Activated T-helper 2 cell treated with anti-CD3 and anti-CD28 coated beads, Interferon-gamma antibody, Interleukin-2, Interleukin-4, amounts not matched to agents 10 μg/mL and 5 μg/mL and 100 μg/mL, durations not matched to agents 14 hours and 24 hours and 36 hours (primary cell): ENCODE data around the gene ZNF132. TPM values are rescaled to one million over a fixed set of nuclear protein-coding genes. Genes with fewer than 3 reads are reported as not detected.
"Not testable (repeated sequence)": the region's sequence is repeated elsewhere in the genome, so short reads cannot be mapped to it uniquely, and the experiment has no call there.

Experiments
- DNase-seq: peaks from one replicate; pipeline ENCODE4 v3.0.0; 2021; ENCODE audit warnings: low spot score
- H3K27ac Mint-ChIP-seq: one replicate; pipeline ENCODE4 v1.8.0; 2021; ENCODE audit warnings: mixed read lengths
- H3K27me3 Mint-ChIP-seq: one replicate; pipeline ENCODE4 v1.8.0; 2021; ENCODE audit warnings: low read depth, mixed read lengths
- H3K36me3 Mint-ChIP-seq: one replicate; pipeline ENCODE4 v1.8.0; 2021; ENCODE audit warnings: low read depth, mixed read lengths
- H3K4me1 Mint-ChIP-seq: one replicate; pipeline ENCODE4 v1.8.0; 2021; ENCODE audit warnings: low read depth, mixed read lengths
- H3K4me3 Mint-ChIP-seq: one replicate; pipeline ENCODE4 v1.8.0; 2021; ENCODE audit warnings: low read depth, mild to moderate bottlenecking, moderate library complexity, mixed read lengths
- H3K9me3 Mint-ChIP-seq: one replicate; pipeline ENCODE4 v1.8.0; 2021; ENCODE audit warnings: mixed read lengths
- intact Hi-C: fragments of 100-400 bp; cut with micrococcal nuclease; formaldehyde crosslinking; loops from one replicate; pipeline ENCODE4 v1.15.1; 2023
- total RNA-seq: library from RNA; stranded (reverse); gene quantifications from 2 replicates; pipeline ENCODE4 v1.2.3, GENCODE V29; 2022

Gene ZNF132
- total RNA-seq, 1 donor from 2014 or later, result 3.2 TPM

DNA sequence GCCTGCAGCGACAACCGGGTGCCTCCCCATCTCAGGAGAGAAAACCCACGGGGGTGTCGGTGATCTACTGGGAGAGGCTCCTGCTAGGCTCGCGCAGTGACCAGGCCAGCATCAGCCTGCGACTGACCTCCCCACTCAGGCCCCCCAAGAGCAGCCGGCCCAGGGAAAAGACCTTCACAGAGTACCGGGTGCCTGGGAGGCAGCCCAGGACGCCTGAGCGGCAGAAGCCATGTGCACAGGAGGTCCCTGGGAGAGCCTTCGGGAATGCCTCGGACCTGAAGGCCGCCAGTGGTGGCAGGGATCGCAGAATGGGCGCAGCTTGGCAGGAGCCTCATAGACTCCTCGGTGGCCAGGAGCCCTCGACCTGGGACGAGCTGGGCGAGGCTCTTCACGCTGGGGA lies 15.4 kb upstream of the ZNF132 start:
- peaks cover 3% of the 10 kb centered on the region for H3K27me3 Mint-ChIP-seq
- peaks cover 3% of the 10 kb centered on the region for H3K9me3 Mint-ChIP-seq
- H3K4me3 Mint-ChIP-seq, result no peak overlapping the region
- intact Hi-C loops, result no loop called here
- peaks cover 19% of the 10 kb centered on the region for H3K4me1 Mint-ChIP-seq
- no peak for DNase-seq
- H3K36me3 Mint-ChIP-seq, result peaks cover 34% of the 10 kb centered on the region
- no peak overlapping the region for H3K27ac Mint-ChIP-seq

DNA sequence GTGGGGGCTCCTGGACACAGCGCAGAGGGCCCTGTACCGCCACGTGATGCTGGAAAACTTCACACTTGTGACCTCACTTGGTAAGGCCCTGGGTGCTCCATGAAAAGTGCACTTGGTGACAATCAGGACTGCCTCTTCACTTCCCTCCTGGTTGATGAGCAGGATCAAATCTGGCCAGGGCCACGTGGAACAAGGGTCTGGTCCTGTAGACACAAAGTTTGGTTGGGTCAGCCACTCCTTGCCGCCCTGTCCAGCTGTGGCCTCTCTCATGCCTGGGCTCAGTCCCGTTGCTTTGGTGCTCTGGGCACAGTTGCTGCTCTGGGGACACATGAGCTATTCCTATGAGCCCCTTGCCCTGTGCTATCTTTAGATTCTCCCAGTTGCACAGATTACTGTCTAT lies 13.8 kb upstream of the ZNF132 start:
- peaks cover 31% of the 10 kb centered on the region for H3K36me3 Mint-ChIP-seq

DNA sequence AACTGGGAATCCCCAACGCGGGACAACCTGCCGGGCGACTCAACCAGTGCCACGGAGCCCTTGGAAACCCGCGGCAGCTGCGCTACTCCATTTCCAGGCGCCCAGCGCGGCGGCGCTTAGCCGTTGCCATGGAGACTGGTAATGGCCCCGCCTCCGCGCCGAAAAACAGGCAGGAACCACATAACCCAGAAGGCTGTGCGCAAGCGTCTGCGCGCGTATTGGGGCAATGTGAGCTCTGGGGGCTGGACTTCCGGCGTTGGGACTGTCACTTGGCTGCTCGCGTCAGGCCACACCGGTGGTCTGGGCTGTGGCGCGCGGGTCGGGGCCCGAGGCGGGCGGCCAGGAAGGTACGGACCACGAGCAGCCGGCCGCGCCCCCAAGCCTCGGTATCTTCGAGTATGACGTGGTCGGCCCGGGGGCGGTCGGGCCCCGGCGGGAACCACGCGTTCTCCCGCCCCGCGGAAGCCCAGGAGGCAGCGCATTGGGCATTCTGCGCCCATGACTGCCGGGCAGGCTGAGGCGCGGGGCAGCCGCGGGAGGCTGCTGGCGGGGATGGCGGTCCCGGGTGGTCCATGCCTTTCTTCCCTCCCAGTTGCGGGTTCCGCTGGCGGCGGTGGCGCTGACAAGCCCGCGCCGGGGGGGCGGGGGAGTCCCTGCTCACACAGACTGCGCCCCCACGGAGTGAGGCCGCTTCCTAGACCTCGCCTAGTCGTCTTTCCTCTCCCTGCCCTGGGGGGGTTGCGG lies 11.6 kb upstream of the ZNF132 start, which contains the start of gene ZNF324B:
TSS of gene ZNF324B (plus strand) at position 265 of the 744 bp plus-strand sequence. CDS start 2,080 bp downstream, outside the sequence.
- no peak within 1 kb of the TSS for H3K27ac Mint-ChIP-seq
- DNase-seq, result peak; percentile 95
- H3K36me3 Mint-ChIP-seq, result peaks cover 23% of the 10 kb centered on the region
- H3K27me3 Mint-ChIP-seq, result peaks cover 3% of the 10 kb centered on the region
- H3K9me3 Mint-ChIP-seq, result peaks cover 24% of the 10 kb centered on the region
- intact Hi-C loops, result loop anchor here (1.0 to 2.0 kb wide), 6 partner anchors 11 to 173 kb away; partner anchors contain the start of genes RPS5, ZNF132, ZNF324 and ZNF446
- peak within 1 kb of the TSS; percentile 75 for H3K4me3 Mint-ChIP-seq
- H3K4me1 Mint-ChIP-seq, result peaks cover 19% of the 10 kb centered on the region

More for the DNA sequence above, 13.8 kb upstream of the ZNF132 start:
- Mint-ChIP-seq H3K9me3 (peaks cover 14% of the 10 kb centered on the region), H3K4me3 (peak overlapping the region; percentile 3), H3K27ac (no peak overlapping the region), H3K4me1 (peaks cover 19% of the 10 kb centered on the region), H3K27me3 (peaks cover 3% of the 10 kb centered on the region)
- intact Hi-C loops, result no loop called here
- DNase-seq, result no peak

DNA sequence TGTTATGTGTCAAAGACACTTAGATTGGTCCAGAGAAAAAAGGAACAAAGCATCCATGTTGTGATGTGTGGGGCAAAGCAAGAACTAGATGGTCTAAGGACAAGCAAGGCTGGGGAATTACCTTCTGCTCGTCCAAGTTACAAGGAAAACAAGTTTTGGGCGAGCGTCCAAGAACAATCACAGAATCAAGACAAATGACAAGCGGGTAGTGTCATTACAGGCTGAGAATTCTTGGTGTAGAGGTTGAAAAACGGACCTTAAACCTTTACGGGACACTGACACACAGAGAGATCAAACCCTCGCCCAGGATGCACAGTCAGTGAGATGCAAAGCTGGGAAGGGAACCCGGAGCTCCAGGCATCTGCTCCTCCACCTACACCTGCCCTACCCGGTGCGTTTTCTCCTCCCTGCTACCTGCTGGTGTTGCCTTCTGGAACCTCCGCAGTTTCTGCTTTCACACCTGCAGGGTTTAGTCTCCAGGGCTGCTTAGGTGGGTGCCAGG lies 11.0 kb upstream of the ZNF132 start:
- peaks cover 3% of the 10 kb centered on the region for H3K27me3 Mint-ChIP-seq
- intact Hi-C loops, result loop anchor here (1.0 to 2.0 kb wide), 6 partner anchors 11 to 172 kb away; partner anchors contain the start of genes RPS5, ZNF132, ZNF324 and ZNF446
- H3K27ac Mint-ChIP-seq, result no peak overlapping the region
- peaks cover 24% of the 10 kb centered on the region for H3K9me3 Mint-ChIP-seq
- H3K4me1 Mint-ChIP-seq, result peaks cover 19% of the 10 kb centered on the region
- H3K4me3 Mint-ChIP-seq, result peak overlapping the region; percentile 75
- DNase-seq, result no peak
- H3K36me3 Mint-ChIP-seq, result peaks cover 19% of the 10 kb centered on the region

DNA sequence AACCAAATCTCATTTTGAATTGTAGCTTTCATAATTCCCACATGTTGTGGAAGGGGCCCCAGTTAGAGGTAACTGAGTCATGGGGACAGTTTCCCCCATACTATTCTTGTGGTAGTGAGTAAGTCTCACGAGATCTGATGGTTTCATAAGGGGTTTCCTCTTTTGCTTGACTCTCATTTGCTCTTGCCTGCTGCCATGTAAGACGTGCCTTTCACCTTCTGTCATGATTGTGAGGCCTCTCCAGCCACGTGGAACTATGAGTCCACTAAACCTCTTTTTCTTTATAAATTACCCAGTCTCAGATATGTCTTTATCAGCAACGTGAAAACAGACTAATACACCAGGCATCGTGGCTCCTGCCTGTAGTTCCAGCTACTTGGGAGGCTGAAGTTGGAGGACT lies 10.0 kb upstream of the ZNF132 start:
- Mint-ChIP-seq H3K36me3 (peaks cover 19% of the 10 kb centered on the region), H3K9me3 (peaks cover 24% of the 10 kb centered on the region), H3K4me1 (peaks cover 19% of the 10 kb centered on the region)
- H3K27me3 Mint-ChIP-seq, DNase-seq, H3K4me3 Mint-ChIP-seq, H3K27ac Mint-ChIP-seq: not testable (repeated sequence)
- intact Hi-C loops, result loop anchor here (2.0 kb wide), 3 partner anchors 17 to 171 kb away; partner anchors contain the start of genes ZNF324, ZNF446 and ZNF8

DNA sequence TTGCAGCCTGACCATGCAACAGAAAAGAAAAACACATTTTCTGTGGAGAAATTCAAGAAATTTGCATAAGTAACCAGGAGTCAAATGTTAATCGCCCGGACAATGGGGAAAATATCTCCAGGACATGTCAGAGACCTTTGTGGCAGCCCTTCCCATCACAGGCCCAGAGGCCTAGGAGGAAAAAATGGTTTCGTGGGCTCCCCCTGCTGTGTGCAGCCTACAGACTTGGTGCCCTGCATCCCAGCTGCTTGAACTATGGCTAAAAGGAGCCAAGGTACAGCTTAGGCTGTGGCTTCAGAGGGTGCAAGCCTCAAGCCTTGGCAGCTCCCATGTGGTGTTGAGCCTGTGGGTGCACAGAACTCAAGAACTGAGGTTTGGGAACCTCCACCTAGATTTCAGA lies 8.9 kb upstream of the ZNF132 start:
- H3K27me3 Mint-ChIP-seq, DNase-seq, H3K4me3 Mint-ChIP-seq, H3K27ac Mint-ChIP-seq, intact Hi-C loops: not testable (repeated sequence)
- peaks cover 19% of the 10 kb centered on the region for H3K4me1 Mint-ChIP-seq
- H3K9me3 Mint-ChIP-seq, result peaks cover 24% of the 10 kb centered on the region
- H3K36me3 Mint-ChIP-seq, result peaks cover 11% of the 10 kb centered on the region

DNA sequence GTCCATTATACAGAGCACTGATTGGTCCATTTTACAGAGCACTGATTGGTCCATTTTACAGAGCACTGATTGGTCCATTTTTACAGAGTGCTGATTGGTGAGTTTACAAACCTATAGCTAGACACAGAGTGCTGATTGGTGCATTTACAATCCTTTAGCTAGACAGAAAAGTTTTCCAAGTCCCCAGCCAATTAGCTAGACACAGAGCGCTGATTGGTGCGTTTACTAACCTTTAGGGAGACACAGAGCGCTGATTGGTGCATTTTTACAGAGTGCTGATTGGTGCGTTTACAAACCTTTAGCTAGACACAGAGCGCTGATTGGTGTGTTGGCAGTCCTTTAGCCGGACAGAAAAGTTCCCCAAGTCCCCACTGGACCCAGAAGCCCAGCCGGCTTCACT lies 3.0 kb upstream of the ZNF132 start:
- DNase-seq, H3K27me3 Mint-ChIP-seq, H3K27ac Mint-ChIP-seq, intact Hi-C loops, H3K4me3 Mint-ChIP-seq: not testable (repeated sequence)
- H3K9me3 Mint-ChIP-seq, result peaks cover 31% of the 10 kb centered on the region
- H3K4me1 Mint-ChIP-seq, result peaks cover 18% of the 10 kb centered on the region
- peaks cover 30% of the 10 kb centered on the region for H3K36me3 Mint-ChIP-seq

DNA sequence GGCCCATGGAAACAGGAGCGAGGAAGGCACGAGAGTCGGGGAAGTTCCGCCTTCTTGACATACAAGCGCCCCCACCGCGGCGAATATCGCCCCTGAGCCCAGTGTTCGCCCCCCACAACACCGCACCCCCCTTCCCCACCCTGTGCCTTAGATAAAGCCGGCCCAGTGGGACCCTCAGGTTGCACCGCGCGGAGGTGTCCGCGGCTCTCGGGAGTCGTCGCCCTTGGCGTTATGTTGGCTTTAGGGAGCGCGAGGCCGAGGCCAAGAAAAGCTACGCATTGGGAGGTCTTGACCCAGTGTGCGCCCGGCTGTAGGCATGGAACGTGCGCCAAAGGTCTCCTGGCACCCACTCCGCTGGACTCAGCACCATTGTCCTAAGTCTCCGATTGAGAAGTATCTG lies 603 bp upstream of the ZNF132 start:
- intact Hi-C loops, result loop anchor here (1.0 kb wide), 4 partner anchors 11 to 59 kb away; partner anchors contain the start of genes ZNF324, ZNF324B and ZNF837
- H3K27me3 Mint-ChIP-seq, result no peaks in the 10 kb centered on the region
- peaks cover 46% of the 10 kb centered on the region for H3K9me3 Mint-ChIP-seq
- H3K36me3 Mint-ChIP-seq, result peaks cover 51% of the 10 kb centered on the region
- H3K27ac Mint-ChIP-seq, result peak overlapping the region; percentile 80
- peaks cover 18% of the 10 kb centered on the region for H3K4me1 Mint-ChIP-seq
- DNase-seq, result no peak
- H3K4me3 Mint-ChIP-seq, result peak overlapping the region; percentile 85

DNA sequence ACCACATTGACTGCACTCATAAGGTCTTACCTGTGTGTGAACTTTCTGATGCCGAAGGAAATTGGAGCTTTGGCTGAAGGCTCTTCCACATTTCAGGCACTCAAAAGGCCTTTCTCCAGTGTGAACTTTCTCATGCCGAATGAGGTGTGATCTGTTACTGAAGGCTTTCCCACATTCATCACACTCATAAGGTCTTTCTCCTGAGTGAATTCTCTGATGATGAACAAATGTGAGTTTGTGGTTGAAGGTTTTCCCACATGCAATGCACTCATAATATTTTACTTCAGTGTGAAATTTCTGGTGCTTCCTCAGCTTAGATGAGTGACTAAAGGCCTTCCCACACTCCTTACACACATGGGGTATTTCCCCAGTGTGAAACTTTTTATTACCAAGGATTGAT lies 5.7 kb downstream of the ZNF132 start:
- intact Hi-C loops, result no loop called here
- Mint-ChIP-seq H3K9me3 (peaks cover 89% of the 10 kb centered on the region), H3K4me3 (no peak overlapping the region)

DNA sequence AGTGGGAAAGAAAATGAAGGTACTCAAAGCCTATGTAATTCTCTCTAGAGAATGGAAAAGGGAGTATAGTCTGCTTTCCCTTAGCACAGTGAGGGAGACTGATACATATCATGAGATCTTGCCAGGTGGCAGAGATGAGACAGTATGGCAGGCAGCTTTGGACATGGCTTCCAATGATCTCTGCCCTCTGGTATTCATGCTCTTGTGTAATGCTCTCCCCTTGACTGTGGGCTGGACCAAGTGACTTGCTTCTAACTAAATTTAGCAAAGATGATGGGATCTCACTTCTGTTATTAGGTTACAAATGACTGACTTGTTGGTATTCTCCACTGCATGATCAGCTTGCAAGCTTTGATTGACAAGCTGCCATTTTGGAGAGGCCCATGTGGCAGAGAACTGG lies 10.2 kb downstream of the ZNF132 start:
- Mint-ChIP-seq H3K27ac (no peak overlapping the region), H3K36me3 (peaks cover 39% of the 10 kb centered on the region), H3K9me3 (peaks cover 90% of the 10 kb centered on the region), H3K4me3 (no peak overlapping the region), H3K4me1 (no peaks in the 10 kb centered on the region), H3K27me3 (no peaks in the 10 kb centered on the region)
- DNase-seq, result no peak
- intact Hi-C loops, result no loop called here

More for the DNA sequence above, 5.7 kb downstream of the ZNF132 start:
- peaks cover 76% of the 10 kb centered on the region for H3K36me3 Mint-ChIP-seq
- H3K27ac Mint-ChIP-seq, result no peak overlapping the region
- H3K4me1 Mint-ChIP-seq, result peaks cover 6% of the 10 kb centered on the region
- DNase-seq, result no peak
- H3K27me3 Mint-ChIP-seq, result no peaks in the 10 kb centered on the region

DNA sequence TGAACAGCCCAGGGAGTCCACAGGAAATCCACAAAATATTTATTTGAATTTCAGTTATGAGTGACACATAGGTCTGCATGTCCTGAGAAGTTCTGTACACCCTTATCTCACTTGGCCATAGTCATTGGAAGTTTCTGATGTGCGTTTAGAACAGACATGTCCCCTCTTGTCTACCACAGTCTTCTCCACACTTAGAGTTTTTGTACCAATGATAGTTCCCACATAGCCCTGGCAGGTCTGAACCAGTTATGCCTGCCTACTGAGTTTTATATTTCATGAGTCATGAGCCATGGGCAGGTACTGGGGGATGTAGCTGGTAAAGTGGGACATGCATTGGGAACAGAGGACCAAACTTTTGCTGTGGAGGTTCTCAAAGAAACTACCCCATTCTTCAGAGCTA lies 11.3 kb downstream of the ZNF132 start:
- H3K9me3 Mint-ChIP-seq, result peaks cover 86% of the 10 kb centered on the region
- intact Hi-C loops, result no loop called here
- H3K36me3 Mint-ChIP-seq, result peaks cover 29% of the 10 kb centered on the region

DNA sequence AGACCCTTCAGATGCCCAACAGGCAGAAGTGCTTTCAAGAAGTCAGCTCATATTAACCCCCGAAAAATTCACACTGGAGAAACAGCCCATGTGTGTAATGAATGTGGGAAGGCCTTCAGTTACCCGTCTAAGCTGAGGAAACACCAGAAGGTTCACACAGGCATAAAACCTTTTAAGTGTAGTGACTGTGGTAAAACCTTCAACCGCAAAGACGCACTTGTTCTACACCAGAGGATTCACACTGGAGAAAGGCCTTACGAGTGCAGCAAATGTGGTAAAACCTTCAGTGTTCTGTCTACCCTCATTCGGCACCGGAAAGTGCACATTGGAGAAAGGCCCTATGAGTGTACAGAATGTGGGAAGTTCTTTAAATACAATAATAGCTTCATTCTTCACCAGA lies 22.9 kb downstream of the ZNF132 start:
- no peaks in the 10 kb centered on the region for H3K27me3 Mint-ChIP-seq
- H3K36me3 Mint-ChIP-seq, result peaks cover 68% of the 10 kb centered on the region
- intact Hi-C loops, result no loop called here
- H3K9me3 Mint-ChIP-seq, result peaks cover 36% of the 10 kb centered on the region
- no peak overlapping the region for H3K27ac Mint-ChIP-seq
- DNase-seq, result no peak
- H3K4me1 Mint-ChIP-seq, result no peaks in the 10 kb centered on the region
- H3K4me3 Mint-ChIP-seq, result no peak overlapping the region

More for the DNA sequence above, 11.3 kb downstream of the ZNF132 start:
- H3K27me3 Mint-ChIP-seq, result no peaks in the 10 kb centered on the region
- H3K4me3 Mint-ChIP-seq, result no peak overlapping the region
- H3K4me1 Mint-ChIP-seq, result no peaks in the 10 kb centered on the region
- no peak for DNase-seq
- H3K27ac Mint-ChIP-seq, result no peak overlapping the region

DNA sequence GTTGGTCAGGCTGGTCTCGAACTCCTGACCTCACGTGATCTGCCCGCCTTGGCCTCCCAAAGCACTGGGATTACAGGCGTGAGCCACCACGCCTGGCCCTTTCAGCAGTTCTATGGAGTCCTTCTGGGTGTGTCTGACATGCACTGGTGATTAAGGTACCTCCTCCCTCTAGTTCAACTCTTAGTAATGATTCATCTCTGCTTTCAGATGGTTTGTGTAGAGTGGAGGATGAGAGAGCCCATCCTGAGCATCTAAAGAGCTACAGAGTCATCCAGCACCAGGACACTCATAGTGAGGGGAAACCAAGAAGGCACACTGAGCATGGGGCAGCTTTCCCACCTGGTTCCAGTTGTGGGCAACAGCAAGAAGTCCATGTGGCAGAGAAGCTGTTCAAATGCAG lies 23.3 kb downstream of the ZNF132 start:
- H3K27ac Mint-ChIP-seq, result no peak overlapping the region
- no peak for DNase-seq
- no peak overlapping the region for H3K4me3 Mint-ChIP-seq
- peaks cover 66% of the 10 kb centered on the region for H3K36me3 Mint-ChIP-seq
- intact Hi-C loops, result no loop called here
- H3K27me3 Mint-ChIP-seq, result no peaks in the 10 kb centered on the region
- H3K9me3 Mint-ChIP-seq, result peaks cover 34% of the 10 kb centered on the region
- no peaks in the 10 kb centered on the region for H3K4me1 Mint-ChIP-seq
